CD4-positive, alpha-beta T cell treated with Interleukin-15 for 4 hours (primary cell): ENCODE measurements around the gene OGDHL.
"Not testable (repeated sequence)": the region's sequence is repeated elsewhere in the genome, so short reads cannot be mapped to it uniquely, and the experiment has no call there.

ENCODE experiments used
- DNase-seq: peaks from one replicate; pipeline ENCODE4 v3.0.0-alpha.2; 2020; ENCODE audit warnings: low spot score

Gene OGDHL

GRCh38 chr10:49756031-49756430 is 6.1 kb downstream of the OGDHL start:
- no peak for DNase-seq

GRCh38 chr10:49754951-49755350 is 7.2 kb downstream of the OGDHL start:
- not testable (repeated sequence) for DNase-seq

- no peak for DNase-seq
These were observed 9.5 kb downstream of the OGDHL start for GRCh38 chr10:49752584-49752983.

GRCh38 chr10:49751636-49752510 is 10.2 kb downstream of the OGDHL start:
- no peak for DNase-seq

- DNase-seq, result no peak
These were observed 10.9 kb downstream of the OGDHL start for GRCh38 chr10:49751216-49751615.

- no peak for DNase-seq
These were observed 11.6 kb downstream of the OGDHL start for GRCh38 chr10:49750546-49750945.

GRCh38 chr10:49749556-49750491 is 12.3 kb downstream of the OGDHL start:
- no peak for DNase-seq

GRCh38 chr10:49749144-49749543 is 13.0 kb downstream of the OGDHL start:
- no peak for DNase-seq

- no peak for DNase-seq
These were observed 14.1 kb downstream of the OGDHL start for GRCh38 chr10:49748006-49748405.

GRCh38 chr10:49747303-49747646 is 14.8 kb downstream of the OGDHL start:
- no peak for DNase-seq

GRCh38 chr10:49746626-49747302 is 15.4 kb downstream of the OGDHL start:
- DNase-seq, result no peak

- no peak for DNase-seq
These were observed 16.4 kb downstream of the OGDHL start for GRCh38 chr10:49745756-49746155.

GRCh38 chr10:49744924-49745605 is 17.1 kb downstream of the OGDHL start:
- no peak for DNase-seq

GRCh38 chr10:49744091-49744685 is 17.9 kb downstream of the OGDHL start:
- DNase-seq, result no peak

GRCh38 chr10:49743464-49744075 is 18.6 kb downstream of the OGDHL start:
- no peak for DNase-seq

GRCh38 chr10:49742683-49743463 is 19.2 kb downstream of the OGDHL start:
- no peak for DNase-seq

GRCh38 chr10:49741108-49741995 is 20.8 kb downstream of the OGDHL start:
- no peak for DNase-seq

GRCh38 chr10:49740346-49741107 is 21.6 kb downstream of the OGDHL start:
- no peak for DNase-seq
